ENCODE measurements around the gene CDS2.

DNA sequence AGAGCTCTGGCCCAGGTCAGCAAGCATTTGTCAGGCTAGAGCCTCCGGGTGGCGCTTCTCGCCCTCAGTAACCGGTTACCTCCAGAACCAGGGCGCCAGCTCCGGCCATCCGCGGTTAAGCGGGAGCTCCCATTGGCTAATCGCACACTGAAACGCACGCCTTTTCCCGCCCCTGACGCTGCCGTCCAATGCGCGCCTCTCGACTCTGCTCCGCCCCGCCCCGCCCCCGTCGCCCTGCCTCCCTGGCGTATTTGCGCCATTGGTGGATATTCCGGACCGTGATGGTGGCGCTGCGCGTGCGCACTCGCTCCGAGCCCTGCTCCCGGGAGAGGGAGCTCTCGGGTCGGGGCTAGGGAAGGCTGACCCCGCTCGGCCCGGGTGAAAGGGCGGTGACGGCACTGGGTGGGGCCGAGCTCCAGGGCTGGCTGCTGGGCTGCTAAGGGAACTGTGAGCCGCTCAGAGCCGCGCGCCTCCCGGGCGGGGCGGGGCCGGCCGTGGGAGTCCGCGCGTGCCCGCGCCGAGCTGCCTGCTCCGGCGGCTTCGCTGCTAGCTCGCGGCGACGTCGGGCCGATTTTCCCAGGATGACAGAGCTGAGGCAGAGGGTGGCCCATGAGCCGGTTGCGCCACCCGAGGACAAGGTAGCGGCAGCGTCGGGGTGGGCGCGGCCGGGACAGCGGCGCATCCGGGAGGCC is at the start of gene CDS2:
- TF ChIP-seq, protein P1, sequence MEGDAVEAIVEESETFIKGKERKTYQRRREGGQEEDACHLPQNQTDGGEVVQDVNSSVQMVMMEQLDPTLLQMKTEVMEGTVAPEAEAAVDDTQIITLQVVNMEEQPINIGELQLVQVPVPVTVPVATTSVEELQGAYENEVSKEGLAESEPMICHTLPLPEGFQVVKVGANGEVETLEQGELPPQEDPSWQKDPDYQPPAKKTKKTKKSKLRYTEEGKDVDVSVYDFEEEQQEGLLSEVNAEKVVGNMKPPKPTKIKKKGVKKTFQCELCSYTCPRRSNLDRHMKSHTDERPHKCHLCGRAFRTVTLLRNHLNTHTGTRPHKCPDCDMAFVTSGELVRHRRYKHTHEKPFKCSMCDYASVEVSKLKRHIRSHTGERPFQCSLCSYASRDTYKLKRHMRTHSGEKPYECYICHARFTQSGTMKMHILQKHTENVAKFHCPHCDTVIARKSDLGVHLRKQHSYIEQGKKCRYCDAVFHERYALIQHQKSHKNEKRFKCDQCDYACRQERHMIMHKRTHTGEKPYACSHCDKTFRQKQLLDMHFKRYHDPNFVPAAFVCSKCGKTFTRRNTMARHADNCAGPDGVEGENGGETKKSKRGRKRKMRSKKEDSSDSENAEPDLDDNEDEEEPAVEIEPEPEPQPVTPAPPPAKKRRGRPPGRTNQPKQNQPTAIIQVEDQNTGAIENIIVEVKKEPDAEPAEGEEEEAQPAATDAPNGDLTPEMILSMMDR (IDR thresholded peaks at IDR 0.05), result no peak
- TF ChIP-seq, protein P2, sequence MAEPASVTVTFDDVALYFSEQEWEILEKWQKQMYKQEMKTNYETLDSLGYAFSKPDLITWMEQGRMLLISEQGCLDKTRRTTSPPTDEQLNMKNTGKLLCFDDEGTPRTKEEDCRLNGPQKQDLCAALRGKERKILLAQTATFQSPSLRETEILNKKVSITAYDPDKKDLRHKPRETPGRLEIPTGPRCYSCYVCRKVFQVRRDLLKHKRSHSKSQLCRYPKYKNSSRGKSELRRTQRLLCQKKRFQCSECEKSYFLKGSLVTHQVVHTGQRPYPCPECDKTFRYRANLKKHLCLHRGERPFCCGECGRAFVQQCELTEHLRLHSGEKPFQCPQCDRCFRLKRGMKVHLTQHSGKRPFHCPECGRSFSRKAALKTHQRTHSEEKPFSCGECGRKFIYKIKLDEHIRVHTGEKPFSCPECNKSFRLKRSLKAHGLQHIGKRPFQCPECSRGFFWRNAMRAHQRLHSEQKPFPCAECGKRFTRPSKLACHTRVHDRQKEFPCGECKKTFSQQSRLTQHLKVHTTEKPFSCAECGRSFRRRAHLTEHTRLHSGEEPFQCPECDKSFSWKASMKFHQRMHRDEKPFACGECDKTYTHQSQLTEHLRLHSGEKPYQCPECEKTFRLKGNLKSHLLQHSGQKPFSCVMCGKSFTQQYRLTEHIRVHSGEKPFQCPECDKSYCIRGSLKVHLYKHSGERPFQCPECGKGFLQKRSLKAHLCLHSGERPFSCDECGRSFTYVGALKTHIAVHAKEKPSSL (CRISPR knock-in tag; conservative IDR thresholded peaks at IDR 0.05), result no peak
- TF ChIP-seq ZNF232 (CRISPR knock-in tag; IDR thresholded peaks at IDR 0.05) (no peak), NFE2L1 (CRISPR knock-in tag; IDR thresholded peaks at IDR 0.05) (no peak; the same call in 1 of the 2 replicates), JAZF1 (CRISPR knock-in tag; IDR thresholded peaks at IDR 0.05) (no peak), FOXJ3 (CRISPR knock-in tag; IDR thresholded peaks at IDR 0.05; ENCODE audit: borderline replicate concordance) (no peak), SMAD4 (CRISPR knock-in tag; IDR thresholded peaks at IDR 0.05) (no peak), SMAD3 (CRISPR knock-in tag; IDR thresholded peaks at IDR 0.05; ENCODE audit: borderline replicate concordance) (no peak; the same call in 1 of the 2 replicates)
- TF ChIP-seq, protein P3, sequence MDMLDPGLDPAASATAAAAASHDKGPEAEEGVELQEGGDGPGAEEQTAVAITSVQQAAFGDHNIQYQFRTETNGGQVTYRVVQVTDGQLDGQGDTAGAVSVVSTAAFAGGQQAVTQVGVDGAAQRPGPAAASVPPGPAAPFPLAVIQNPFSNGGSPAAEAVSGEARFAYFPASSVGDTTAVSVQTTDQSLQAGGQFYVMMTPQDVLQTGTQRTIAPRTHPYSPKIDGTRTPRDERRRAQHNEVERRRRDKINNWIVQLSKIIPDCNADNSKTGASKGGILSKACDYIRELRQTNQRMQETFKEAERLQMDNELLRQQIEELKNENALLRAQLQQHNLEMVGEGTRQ (CRISPR knock-in tag; IDR thresholded peaks at IDR 0.05), result no peak
- TF ChIP-seq, protein P4, sequence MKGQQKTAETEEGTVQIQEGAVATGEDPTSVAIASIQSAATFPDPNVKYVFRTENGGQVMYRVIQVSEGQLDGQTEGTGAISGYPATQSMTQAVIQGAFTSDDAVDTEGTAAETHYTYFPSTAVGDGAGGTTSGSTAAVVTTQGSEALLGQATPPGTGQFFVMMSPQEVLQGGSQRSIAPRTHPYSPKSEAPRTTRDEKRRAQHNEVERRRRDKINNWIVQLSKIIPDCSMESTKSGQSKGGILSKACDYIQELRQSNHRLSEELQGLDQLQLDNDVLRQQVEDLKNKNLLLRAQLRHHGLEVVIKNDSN (CRISPR knock-in tag; IDR thresholded peaks at IDR 0.05), result no peak
- TF ChIP-seq, protein P5, sequence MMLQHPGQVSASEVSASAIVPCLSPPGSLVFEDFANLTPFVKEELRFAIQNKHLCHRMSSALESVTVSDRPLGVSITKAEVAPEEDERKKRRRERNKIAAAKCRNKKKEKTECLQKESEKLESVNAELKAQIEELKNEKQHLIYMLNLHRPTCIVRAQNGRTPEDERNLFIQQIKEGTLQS (CRISPR knock-in tag; conservative IDR thresholded peaks at IDR 0.05), result no peak
- TF ChIP-seq, protein P6, sequence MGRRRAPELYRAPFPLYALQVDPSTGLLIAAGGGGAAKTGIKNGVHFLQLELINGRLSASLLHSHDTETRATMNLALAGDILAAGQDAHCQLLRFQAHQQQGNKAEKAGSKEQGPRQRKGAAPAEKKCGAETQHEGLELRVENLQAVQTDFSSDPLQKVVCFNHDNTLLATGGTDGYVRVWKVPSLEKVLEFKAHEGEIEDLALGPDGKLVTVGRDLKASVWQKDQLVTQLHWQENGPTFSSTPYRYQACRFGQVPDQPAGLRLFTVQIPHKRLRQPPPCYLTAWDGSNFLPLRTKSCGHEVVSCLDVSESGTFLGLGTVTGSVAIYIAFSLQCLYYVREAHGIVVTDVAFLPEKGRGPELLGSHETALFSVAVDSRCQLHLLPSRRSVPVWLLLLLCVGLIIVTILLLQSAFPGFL (CRISPR knock-in tag; IDR thresholded peaks at IDR 0.05; ENCODE audit: borderline replicate concordance), result no peak
- TF ChIP-seq, protein P7, sequence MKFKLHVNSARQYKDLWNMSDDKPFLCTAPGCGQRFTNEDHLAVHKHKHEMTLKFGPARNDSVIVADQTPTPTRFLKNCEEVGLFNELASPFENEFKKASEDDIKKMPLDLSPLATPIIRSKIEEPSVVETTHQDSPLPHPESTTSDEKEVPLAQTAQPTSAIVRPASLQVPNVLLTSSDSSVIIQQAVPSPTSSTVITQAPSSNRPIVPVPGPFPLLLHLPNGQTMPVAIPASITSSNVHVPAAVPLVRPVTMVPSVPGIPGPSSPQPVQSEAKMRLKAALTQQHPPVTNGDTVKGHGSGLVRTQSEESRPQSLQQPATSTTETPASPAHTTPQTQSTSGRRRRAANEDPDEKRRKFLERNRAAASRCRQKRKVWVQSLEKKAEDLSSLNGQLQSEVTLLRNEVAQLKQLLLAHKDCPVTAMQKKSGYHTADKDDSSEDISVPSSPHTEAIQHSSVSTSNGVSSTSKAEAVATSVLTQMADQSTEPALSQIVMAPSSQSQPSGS (CRISPR knock-in tag; IDR thresholded peaks at IDR 0.05; ENCODE audit: borderline replicate concordance, low read depth), result no peak
